ENCODE data around the gene HYAL3. TPM values are rescaled to one million over a fixed set of nuclear protein-coding genes. Genes with fewer than 3 reads are reported as not detected.
"Not testable (repeated sequence)": the region's sequence is repeated elsewhere in the genome, so short reads cannot be mapped to it uniquely, and the experiment has no call there.

HYAL3 gene
- total RNA-seq, 2 donors from 2014 or later, result 4.1 to 10.7 TPM

- no peak for DNase-seq (ENCODE audit: low spot score)
- Histone ChIP-seq H3K36me3 (no peaks in the 10 kb centered on the region), H3K27ac (peak overlapping the region; percentile 90 to 91), H3K4me3 (no peak overlapping the region), H3K9me3 (no peaks in the 10 kb centered on the region), H3K4me1 (replicated peaks) (peaks cover 27% of the 10 kb centered on the region), H3K27me3 (replicated peaks; ENCODE audit: insufficient read depth) (no peaks in the 10 kb centered on the region)
- no peak for TF ChIP-seq POLR2A (IDR thresholded peaks at IDR 0.05)
- TF ChIP-seq POLR2AphosphoS5 (IDR thresholded peaks at IDR 0.05), result no peak
- no peak for TF ChIP-seq CTCF (IDR thresholded peaks at IDR 0.05)
- 34% methylated on average over 6 of the region's 6 CpGs for WGBS
- intact Hi-C loops (cut with DNase I), result no loop called here
Observed at GRCh38 chr3:50317300-50317699, 18.1 kb upstream of the HYAL3 start.

GRCh38 chr3:50316657-50317242 lies 17.5 kb upstream of the HYAL3 start:
- H3K27ac ChIP-seq, result peak overlapping the region; percentile 90 to 91
- peak; percentile 92 for DNase-seq (ENCODE audit: low spot score)

GRCh38 chr3:50314816-50315215 lies 15.6 kb upstream of the HYAL3 start:
- Histone ChIP-seq H3K27ac (peak overlapping the region in 1 of 2 donors; percentile 18), H3K4me3 (no peak overlapping the region), H3K4me1 (replicated peaks) (peaks cover 19% of the 10 kb centered on the region), H3K36me3 (no peaks in the 10 kb centered on the region), H3K9me3 (no peaks in the 10 kb centered on the region), H3K27me3 (replicated peaks; ENCODE audit: insufficient read depth) (no peaks in the 10 kb centered on the region)
- no peak for DNase-seq (ENCODE audit: low spot score)
- TF ChIP-seq POLR2A (IDR thresholded peaks at IDR 0.05), result no peak
- no peak for TF ChIP-seq POLR2AphosphoS5 (IDR thresholded peaks at IDR 0.05)
- no peak for TF ChIP-seq CTCF (IDR thresholded peaks at IDR 0.05)
- WGBS, result 100% methylated on average over 4 of the region's 4 CpGs
- intact Hi-C loops (cut with DNase I), result no loop called here

More at GRCh38 chr3:50316657-50317242, 17.5 kb upstream of the HYAL3 start:
- intact Hi-C loops (cut with DNase I), result no loop called here
- no peaks in the 10 kb centered on the region for H3K36me3 ChIP-seq
- 16% methylated on average over 9 of the region's 9 CpGs for WGBS
- no peaks in the 10 kb centered on the region for H3K9me3 ChIP-seq
- H3K27me3 ChIP-seq (replicated peaks; ENCODE audit: insufficient read depth), result no peaks in the 10 kb centered on the region
- peaks cover 27% of the 10 kb centered on the region for H3K4me1 ChIP-seq (replicated peaks)
- H3K4me3 ChIP-seq, result no peak overlapping the region
- peak; percentile 86 for TF ChIP-seq POLR2A (IDR thresholded peaks at IDR 0.05)
- peak; percentile 92 for TF ChIP-seq POLR2AphosphoS5 (IDR thresholded peaks at IDR 0.05)
- no peak for TF ChIP-seq CTCF (IDR thresholded peaks at IDR 0.05)

- WGBS, result 72% methylated on average over 3 of the region's 3 CpGs
- Histone ChIP-seq H3K4me3 (no peak overlapping the region), H3K27me3 (replicated peaks; ENCODE audit: insufficient read depth) (no peaks in the 10 kb centered on the region), H3K36me3 (no peaks in the 10 kb centered on the region), H3K27ac (peak overlapping the region in 1 of 2 donors; percentile 18), H3K4me1 (replicated peaks) (peaks cover 19% of the 10 kb centered on the region), H3K9me3 (no peaks in the 10 kb centered on the region)
- intact Hi-C loops (cut with DNase I), result no loop called here
- TF ChIP-seq POLR2AphosphoS5 (IDR thresholded peaks at IDR 0.05), result no peak
- TF ChIP-seq CTCF (IDR thresholded peaks at IDR 0.05), result no peak
- TF ChIP-seq POLR2A (IDR thresholded peaks at IDR 0.05), result no peak
- DNase-seq (ENCODE audit: low spot score), result no peak
Observed at GRCh38 chr3:50314342-50314741, 15.1 kb upstream of the HYAL3 start.

GRCh38 chr3:50312041-50312440 lies 12.8 kb upstream of the HYAL3 start:
- H3K27me3 ChIP-seq (replicated peaks; ENCODE audit: insufficient read depth); H3K4me3 ChIP-seq; H3K4me1 ChIP-seq (replicated peaks); intact Hi-C loops (cut with DNase I); H3K36me3 ChIP-seq; DNase-seq (ENCODE audit: low spot score); H3K27ac ChIP-seq; H3K9me3 ChIP-seq: not testable (repeated sequence)
- WGBS, result 89% methylated on average over 20 of the region's 32 CpGs

Measured in prostate gland (tissue), 2 donors.